Stimulated activated CD8-positive, alpha-beta memory T cell treated with anti-CD3 and anti-CD28 coated beads, Interleukin-15, amount 100 ng/mL, for 1 hour (primary cell): ENCODE data around the gene TEX44.
A peak's percentile ranks its signal among the peaks of the same experiment; 100 is the strongest.
"Not testable (repeated sequence)": the region's sequence is repeated elsewhere in the genome, so short reads cannot be mapped to it uniquely, and the experiment has no call there.

Source experiments
- DNase-seq: peaks from one replicate; pipeline ENCODE4 v3.0.0-alpha.2; 2020; ENCODE audit warnings: low read depth

Gene TEX44

DNA sequence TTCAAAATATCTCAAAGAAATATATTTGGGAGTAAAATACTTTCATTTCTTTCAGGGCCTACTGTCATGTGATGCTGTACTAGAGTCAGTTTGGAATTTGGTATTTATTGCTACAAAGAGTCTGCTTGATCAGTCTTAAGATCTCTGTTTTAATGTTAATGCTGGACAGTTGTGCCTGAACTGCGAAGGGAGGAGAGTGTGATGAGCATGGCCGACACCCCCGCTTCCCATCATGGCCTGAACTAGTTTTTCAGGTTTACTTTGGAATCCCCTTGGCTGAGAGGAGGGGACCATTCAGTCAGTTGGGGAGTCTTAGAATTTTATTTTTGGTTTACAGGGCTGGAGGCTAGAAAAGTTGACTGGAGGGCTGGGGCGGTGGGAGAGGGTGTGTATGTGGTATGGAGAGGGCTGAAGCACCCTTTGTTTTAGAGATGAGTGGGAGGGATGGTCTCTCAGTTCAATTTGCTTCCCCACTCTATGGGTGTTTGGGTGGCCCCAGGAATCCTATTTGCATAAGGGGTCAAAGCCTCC is 20.9 kb upstream of the TEX44 start:
- DNase-seq, result no peak

DNA sequence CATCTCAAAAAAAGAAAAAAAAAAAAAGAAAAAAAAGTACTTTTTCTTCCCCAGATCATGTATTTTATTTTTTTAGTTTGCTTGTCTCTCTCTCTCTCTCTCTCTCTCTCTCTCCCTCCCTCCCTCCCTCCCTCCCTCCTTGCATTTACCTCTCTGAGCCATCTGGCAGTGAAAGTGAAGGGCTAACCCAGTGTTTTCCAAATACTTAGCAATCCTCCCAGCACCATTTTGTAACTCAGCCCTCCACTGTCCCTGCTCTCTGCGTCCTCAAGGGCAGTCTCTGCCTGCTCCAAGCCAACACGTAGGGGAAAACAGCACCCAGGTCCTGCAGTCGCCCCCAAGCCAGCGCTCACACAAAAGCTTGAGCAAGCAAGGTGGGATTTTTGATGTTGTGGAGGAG is 19.6 kb upstream of the TEX44 start:
- no peak for DNase-seq

DNA sequence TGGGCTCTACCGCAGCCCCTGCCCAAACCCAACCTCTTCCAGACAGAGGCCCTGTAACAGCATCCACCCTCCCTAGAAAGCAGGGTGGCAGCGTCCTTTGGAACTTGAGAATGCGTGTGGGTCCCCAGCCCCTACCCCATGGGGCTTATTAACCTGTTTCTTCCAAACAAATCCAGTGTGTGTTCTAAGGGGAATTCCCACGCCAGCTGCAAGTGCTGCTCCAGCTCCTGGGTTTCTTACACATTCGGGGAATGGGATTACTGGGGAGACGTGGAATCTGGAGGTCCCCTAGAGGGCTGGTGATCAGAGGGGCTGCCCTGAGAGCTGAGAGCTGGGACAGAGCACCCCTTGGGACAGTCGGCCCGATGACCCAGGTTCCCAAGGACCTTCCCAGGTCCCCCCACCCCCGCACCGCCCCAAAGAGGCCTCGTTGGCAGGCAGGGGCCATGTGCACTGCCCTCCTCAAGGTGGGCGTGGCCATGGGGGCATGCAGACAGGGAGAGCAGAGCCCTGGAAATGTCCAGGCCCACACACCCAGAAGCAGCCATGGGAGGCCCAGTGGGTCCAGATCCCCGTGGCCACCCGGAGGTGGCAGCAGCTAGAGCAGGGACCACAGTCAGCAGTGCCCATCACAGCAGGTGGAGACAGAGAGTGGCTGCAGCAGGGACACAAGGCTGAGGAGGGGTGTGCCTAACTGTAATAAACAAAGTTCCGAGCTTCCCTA is 18.8 kb upstream of the TEX44 start:
- DNase-seq, result no peak

DNA sequence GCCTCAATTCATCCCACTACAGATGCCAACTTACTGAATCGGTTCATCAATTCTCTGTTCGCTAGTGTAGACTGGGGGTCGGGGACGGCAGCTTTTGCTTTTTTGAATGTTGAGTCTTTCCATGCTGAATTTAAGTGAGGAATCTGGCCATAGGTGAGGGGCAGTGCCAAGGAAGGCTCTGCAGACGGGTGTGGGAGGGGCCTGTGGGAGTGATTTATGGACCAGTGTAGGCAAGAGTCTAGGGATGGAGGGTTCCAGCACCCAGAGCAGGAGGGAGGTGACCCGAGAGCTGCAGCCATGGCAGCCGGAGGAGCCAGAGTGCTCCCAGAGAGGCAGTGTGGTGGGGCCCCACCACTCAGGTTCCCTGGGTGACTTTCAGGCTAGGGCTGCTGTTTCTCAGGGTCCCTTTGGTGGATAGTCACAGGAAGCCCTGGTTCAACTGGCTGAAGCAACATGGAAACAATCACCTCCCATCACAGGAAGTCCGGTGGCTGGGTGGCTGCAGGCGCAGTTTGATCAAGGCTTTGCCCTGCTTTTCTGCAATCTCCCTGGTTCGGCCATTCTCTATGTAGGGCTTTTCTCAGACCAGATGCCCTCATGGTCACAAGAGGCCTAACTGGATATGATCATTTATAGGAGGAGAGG is 16.9 kb upstream of the TEX44 start:
- no peak for DNase-seq

DNA sequence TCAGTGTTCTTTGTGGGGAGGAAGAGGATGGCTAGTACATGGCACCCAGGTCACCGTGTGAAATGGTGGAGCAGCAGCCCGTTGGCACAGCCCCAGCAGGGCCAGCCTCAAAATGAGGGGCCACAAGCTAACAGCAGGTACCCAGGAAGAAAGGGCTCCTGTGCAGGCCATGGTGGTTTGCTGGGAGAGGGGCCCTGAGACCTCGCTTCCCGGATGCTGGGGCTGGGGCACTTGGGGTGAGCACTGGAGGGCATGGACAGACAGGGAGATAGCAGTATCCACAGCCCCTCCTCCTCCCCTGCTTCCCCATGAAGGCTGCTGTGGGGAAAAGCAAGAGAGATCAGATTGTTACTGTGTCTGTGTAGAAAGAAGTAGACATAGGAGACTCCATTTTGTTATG is 16.2 kb upstream of the TEX44 start:
- DNase-seq, result no peak

DNA sequence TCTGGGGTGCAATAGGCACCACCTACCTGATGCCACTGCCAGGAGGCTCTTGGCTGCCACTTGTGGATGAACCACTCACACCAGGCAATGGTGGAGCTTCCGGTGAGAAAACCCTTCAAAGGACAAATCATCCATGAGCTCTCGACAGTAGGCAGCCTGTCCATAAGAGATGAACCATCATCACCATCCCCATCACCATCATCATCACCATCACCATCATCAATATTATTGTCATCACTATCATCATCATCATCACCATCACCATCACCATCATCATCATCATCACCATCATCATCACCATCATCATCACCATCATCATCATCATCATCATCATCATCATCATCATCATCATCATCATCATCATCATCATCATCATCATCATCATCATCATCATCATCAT is 14.0 kb upstream of the TEX44 start:
- not testable (repeated sequence) for DNase-seq

DNA sequence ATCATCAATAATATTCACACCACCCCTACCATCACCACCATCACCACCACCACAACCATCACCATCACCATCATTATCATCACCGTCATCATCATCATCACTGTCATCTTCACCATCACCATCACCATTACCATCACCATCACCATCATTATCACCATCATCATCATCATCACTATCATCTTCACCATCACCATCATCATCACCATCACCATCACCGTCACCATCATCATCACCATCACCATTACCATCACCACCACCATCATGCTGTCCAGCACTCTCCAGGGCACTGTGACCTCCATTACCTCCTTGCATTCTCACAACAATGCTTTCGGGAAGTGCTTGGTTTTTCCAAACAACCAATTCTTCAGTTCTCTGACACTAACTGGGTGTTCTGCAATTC is 13.1 kb upstream of the TEX44 start:
- no peak for DNase-seq

DNA sequence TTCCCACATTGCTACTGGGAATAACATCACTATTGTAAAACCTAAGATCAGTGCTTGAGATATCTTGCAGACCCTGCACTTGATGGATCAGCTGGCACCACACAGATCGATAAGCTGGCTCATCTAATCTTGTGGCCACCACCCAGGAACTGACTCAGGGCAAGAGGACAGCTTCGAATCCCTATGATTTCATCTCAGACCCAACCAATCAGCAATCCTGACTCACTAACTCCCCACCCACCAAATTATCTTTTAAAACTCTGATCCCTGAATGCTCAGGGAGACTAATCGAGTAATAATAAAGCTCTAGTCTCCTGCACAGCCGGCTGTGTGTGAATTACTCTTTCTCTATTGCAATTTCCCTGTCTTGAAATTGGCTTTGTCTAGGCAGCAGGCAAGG is 11.3 kb upstream of the TEX44 start:
- no peak for DNase-seq

DNA sequence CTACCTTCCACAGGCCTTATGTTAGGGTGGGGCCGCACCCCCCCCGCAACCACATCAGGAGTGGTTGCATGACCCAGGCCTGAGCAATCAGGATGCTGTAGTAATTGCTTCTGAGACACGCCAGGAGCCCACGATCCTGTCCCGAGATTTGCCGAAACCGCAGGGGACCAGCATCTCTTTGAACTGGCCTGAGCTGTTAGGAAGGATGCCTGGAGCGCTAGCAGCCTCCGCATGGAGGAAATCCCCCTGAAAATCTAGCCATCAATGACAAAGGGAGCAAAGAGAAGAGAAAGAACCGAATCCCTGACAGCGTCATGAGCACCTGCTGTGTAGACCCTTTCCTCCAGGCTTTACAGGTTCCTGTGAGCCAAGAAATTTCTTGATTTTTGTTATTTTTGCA is 8.7 kb upstream of the TEX44 start:
- DNase-seq, result no peak

DNA sequence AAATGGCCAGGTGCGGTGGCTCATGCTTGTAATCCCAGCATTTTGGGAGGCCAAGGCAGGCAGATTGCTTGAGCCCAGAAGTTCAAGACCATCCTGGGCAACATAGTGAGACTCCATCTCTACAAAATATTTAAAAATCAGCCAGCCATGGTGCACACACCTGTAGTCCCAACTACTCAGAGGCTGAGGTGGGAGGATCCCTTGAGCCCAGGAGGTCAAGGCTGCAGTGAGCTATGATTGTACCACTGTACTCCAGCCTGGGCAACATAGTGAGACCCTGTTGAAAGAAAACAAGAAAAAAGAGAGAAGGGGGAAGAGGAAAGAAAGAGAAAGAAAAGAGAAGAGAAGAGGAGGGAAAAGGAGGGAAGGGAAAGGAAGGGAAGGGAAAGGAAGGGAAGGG is 4.9 kb upstream of the TEX44 start:
- not testable (repeated sequence) for DNase-seq

DNA sequence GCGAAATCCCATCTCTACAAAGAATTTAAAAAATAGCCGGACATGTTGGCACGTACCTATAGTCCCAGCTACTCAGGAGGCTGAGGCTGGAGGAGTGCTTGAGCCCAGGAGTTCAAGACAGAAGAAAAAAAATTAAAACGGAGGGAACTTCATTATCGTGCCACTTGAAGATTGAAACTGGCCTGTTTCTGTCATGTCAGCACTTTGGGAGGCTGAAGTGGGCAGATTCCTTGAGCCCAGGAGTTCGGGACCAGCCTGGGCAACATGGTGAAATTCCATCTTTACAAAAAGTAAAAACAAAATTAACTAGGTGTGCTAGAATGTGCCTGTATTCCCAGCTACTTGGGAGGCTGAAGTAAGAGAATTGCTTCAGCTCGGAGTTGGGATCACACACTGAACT is 3.0 kb upstream of the TEX44 start:
- DNase-seq, result no peak

DNA sequence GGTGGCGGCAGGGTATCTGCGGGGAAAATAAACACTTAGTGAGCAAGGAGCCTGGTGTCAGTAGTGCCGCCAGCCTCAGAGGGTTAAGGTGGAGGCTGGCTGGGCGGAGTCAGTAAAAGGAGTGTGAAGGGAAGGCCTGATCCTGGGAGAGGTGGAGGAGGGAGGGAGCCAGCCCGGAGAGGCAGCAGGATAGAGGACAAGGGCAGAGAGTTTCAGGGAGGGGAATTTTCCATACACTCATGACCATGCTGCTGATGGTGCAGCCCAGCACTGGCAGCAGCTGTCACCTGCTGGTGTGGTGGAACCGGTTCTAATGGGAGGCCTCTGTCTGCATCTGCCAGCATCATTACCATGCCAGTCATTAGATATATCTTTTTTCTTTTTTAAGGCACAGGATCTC is 2.0 kb upstream of the TEX44 start:
- no peak for DNase-seq

DNA sequence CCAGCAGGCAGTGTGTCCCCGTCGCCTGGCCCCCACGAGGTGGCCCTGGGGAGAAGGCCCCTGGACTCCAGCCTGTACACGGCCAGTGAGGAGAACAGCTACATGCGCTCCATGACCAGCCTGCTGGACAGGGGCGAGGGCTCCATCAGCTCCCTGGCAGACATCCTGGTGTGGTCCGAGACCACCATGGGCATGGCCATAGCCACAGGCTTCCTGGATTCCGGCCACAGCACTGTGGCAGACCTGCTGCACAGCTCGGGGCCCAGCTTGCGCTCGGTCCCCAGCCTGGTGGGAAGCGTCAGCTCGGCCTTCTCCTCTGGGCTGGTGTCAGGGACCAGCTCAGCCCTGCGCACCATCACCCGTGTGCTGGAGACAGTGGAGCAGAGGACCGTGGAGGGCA is 1.0 kb downstream of the TEX44 start:
- no peak for DNase-seq

DNA sequence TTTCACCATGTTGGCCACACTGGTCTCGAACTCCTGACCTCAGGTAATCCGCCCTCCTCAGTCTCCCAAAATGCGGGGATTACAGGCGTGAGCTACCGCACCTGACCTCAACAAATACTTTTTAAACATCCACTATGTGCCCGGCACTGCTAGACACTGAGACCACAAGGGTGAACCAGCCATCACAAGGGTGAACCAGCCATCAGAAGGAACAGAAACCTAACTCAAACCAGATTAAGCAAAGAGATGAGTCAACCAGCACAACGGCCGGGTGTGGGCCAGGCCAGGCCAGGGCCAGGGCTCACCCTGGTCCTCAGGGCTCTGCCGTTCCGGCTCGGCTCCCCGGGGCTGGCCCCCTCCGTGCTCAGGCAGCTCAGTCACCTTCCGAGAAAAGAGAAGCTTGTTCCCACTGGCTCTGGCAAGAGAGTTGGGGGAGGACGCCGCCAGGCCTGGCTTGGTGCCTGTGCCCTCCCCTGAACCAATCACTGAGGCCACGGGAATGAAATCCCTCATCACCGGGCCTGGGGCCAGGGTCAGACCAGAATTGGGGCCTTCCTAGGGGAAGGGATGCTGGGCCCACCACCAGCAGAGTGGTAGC is 4.4 kb downstream of the TEX44 start:
- no peak for DNase-seq

DNA sequence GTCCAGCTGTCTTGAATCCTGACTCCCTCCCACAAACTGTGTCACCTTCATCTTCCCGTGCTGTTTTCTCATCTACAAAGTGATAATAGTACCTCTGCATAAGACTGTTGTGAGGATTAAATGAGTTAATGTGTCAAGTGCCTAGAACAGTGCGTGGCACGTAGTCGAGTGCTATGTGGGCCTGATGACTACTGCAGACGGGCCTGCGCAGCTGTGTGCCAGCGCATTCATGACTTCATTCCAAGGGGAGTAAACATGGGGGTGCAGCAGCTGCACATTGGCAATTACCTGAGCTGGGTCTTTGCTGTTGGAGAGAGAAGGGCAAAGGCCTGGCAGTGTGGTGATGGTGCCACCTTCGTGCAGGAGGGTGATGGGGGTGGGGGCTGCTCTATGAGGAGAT is 5.0 kb downstream of the TEX44 start:
- DNase-seq, result no peak

DNA sequence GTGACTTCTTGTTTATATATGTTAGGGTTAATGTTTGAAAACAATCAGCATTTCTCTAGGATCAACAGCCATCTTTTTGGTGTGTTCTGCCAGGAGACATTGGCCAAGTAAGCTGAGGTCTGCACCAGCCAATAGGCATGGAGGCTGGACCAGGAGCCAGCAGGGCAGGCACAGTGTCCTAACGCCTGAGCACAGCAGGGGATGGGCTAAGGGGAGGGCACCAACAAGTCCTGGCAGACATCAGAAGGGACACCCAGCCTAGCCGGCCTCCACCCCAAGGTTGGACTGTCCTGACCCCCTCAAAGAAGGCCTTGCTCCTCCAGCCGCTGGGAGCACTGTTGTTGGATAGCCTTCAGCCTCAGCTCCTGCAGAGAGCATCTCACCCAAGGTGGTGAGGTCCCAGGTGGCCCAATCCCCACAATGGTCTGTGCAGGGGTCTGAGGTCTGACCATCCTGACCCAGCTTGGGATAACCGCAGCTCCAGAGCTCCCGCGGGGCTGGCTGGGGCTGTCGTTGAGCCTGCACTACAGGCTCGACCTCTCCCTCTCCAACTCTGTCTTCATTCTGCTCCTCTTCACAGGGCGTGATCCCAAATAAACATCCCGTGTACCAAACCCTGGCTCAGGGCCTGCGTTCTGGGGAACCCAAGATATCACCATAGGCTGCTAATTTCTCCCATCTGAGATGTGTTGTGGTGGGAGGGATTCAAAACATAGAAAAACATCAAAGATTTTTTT is 8.1 kb downstream of the TEX44 start:
- DNase-seq, result no peak

DNA sequence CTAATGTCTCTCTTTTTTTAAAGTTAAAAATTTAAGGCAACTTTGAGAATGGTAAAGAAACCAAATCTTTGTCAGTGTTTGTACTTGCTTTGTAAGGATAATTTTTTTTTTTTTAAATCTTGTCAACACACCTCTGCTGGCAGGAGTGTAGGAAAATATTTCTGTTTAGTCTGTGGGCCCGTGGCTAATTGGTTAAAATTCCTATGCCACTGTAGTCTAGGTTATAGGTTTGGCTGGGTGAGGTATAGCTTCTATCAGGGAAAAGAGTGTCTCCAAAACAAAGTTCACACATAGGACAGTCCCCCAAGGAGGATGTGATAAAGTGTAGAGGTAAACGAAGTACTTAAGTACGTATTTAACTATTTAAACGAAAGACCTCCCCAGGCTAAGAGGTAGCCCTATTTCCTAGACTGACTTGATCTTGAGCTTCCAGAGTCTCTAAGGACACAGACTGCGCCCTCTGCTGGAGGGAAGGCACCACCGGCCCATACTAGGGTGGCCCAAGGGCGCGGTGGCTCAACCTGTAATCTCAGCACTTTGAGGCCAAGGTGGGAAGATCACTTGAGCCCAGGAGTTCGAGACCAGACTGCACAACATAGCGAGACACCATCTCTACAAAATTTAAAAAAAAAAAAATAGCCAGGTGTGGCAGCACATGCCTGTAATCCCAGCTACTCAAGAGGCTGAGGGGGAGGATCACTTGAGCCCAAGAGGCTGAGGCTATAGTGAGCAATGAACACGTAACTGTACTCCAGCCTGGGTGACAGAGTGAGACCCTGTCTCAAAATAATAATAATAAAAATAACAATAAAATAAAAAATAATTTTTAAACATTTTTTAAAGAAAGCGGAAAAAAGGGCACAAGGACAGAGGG is 8.9 kb downstream of the TEX44 start:
- DNase-seq, result peak; percentile 61

DNA sequence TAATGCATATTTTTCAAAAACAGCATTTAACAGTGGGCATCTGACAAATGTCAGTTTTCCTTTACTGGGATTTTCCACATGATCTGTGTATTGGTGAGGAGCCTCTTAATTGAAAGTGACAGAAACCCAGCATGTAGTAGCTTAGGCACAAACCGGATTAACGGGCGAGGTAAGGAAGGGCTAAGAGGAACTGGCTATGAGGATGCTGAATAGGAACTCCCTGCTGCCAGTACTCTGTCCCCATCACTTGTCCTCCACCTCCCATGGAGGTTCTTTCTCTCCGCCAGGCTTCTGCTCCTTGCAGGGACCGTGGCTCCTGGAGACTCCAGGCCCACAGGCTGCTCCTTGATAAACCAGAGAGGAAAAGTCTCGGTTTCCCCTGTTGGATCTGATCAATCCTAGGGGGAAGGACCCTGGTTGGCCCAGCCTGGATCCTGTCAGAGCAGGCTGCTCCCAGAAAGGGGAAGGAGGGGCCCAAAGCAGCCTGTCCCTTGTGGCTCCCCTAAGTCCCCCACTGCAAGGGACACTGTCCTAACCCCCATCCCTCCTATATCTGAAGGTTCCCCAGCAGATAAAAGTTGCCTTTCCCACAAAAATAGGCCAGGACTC is 10.3 kb downstream of the TEX44 start:
- DNase-seq, result no peak

DNA sequence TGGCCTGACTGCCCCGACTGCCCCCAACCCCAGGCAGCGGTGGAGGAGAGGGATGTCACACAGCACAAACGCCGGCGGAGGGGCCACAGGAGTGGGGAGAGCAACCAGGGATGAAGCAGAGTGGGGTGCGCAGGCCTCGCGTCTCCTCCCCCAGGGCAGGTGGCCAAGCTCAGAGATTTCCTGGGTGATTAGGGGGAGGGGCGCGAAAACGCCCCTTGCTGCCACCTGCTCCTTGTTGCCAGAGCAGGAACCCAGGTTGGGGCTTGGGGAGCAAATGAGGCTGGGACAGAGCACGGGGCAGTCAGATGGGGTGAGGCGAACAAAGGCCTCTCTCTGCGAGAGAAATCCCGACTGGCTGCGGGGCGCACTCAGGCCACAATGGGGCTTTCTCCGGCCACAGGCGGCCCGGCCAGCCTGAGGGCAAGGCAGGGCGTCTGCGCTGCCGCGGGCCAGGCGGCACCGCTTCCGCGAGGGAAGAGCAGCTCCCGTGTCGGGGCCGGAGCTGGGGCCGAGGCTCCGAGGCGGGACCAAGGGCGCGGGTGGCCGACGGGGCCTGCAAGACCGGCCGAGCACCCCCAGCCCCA is 11.5 kb downstream of the TEX44 start:
- DNase-seq, result no peak

DNA sequence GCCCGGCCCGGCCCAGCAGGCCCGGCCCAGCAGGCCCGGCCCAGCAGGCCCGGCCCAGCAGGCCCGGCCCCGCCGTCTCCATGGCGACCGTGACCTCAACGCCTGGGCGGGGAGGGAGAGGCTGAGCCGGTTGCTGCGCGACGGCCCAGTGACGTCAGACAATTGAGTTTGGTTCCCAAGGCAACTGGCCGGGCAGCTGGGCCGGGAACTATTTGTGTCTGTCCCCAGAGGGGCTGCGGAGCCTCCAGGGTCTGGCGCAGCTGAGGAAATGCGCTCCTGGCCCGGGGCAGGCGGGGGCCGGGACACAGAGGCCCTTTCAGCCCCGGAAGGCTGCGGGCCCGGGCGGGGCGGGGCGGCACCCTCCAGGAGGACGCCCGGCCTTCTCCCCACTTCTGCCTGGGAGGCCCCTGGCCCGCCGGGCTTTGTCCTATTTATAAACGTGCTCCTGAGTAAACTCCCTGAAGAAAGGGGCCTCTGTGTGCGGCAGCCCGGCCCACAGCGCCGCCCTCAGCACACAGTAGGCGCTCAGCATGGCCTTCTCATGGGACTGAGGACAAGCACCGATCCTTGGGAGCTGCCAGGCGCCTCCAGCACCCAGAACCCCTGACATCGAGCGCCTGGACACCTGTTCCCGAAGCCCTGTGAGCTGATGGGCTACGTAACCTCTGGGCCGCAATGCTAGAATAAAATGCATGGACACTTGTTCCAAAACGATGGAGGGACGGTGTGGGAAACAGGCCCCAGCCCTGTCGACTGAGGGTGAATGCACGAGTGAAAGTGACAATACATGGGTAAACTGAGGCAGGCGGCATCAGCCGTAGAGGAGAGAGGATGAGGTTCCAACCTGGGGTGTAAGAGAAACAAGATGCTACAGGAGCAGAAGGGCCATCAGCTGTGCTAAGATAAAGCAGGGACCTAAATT is 12.3 kb downstream of the TEX44 start:
- peak; percentile 96 for DNase-seq
